K562 (cell line): ENCODE data around the gene TRMT2A. TPM values are rescaled to one million over a fixed set of nuclear protein-coding genes. Genes with fewer than 3 reads are reported as not detected.
A peak's percentile ranks its signal among the peaks of the same experiment; 100 is the strongest.

Experiments used
- ELK3 ChIP-seq: fragments of 450-650 bp; formaldehyde crosslinking; IDR thresholded peaks from 2 replicates; pipeline ENCODE4 v1.4.0; 2020; ENCODE audit warnings: mild to moderate bottlenecking
- FOXK2 ChIP-seq, 2 experiments: fragments of 450-650 bp; IDR thresholded peaks in 1 of 2; conservative IDR thresholded peaks in 1 of 2; 2 replicates each; pipeline ENCODE4 v1.6.1; 2016; ENCODE audit warnings: low read depth in 2 of 2, mild to moderate bottlenecking in 1 of 2
- HNRNPUL1 ChIP-seq: fragments of 200-400 bp; formaldehyde crosslinking; IDR thresholded peaks from 2 replicates; pipeline ENCODE4 v1.6.1; 2017; ENCODE audit warnings: low read length
- KLF10 ChIP-seq: fragments of 250-450 bp; sonication (Bioruptor Pico); IDR thresholded peaks from 2 replicates; pipeline ENCODE4 v1.6.1; 2021; ENCODE audit warnings: matching md5 sums
- MEIS2 ChIP-seq: fragments of 450-650 bp; IDR thresholded peaks from 2 replicates; pipeline ENCODE4 v1.6.1; 2014; ENCODE audit warnings: mild to moderate bottlenecking; ENCODE audit not compliant: partially characterized antibody
- PTTG1 ChIP-seq: fragments of 450-650 bp; IDR thresholded peaks from 2 replicates; pipeline ENCODE4 v1.6.1; 2016; ENCODE audit warnings: low read depth, mild to moderate bottlenecking, missing genetic modification characterization, missing compliant biosample characterization
- PURB ChIP-seq: sonication (generic); formaldehyde crosslinking; IDR thresholded peaks from 2 replicates; pipeline ENCODE4 v1.9.0; 2021; ENCODE audit warnings: low read depth, mild to moderate bottlenecking, missing genetic modification reagents
- RERE ChIP-seq: sonication (generic); formaldehyde crosslinking; IDR thresholded peaks from 2 replicates; pipeline ENCODE4 v1.8.0; 2023; ENCODE audit warnings: missing genetic modification reagents, mild to moderate bottlenecking, borderline replicate concordance
- SP1 ChIP-seq: sonication (generic); formaldehyde crosslinking; IDR thresholded peaks from 2 replicates; pipeline ENCODE4 v1.8.1; 2022; ENCODE audit warnings: mild to moderate bottlenecking, missing genetic modification reagents
- TEAD1 ChIP-seq, 2 experiments: fragments of 450-650 bp in 1 of 2; sonication (generic) in 1 of 2; formaldehyde crosslinking; IDR thresholded peaks; 2 replicates each; pipeline versions ENCODE4 v1.4.0 to v1.8.0; 2020 to 2022; ENCODE audit warnings: mild to moderate bottlenecking in 2 of 2, missing genetic modification reagents in 1 of 2
- THAP12 ChIP-seq: fragments of 250-450 bp; sonication (Bioruptor Pico); IDR thresholded peaks from 2 replicates; pipeline ENCODE4 v1.9.0; 2021; ENCODE audit warnings: mild to moderate bottlenecking, inconsistent platforms
- ZBTB49 ChIP-seq: sonication (generic); formaldehyde crosslinking; IDR thresholded peaks from 2 replicates; pipeline ENCODE4 v1.8.0; 2022; ENCODE audit warnings: missing genetic modification reagents, mild to moderate bottlenecking, borderline replicate concordance
- ZEB2 ChIP-seq: fragments of 450-650 bp; IDR thresholded peaks from 2 replicates; pipeline ENCODE4 v1.6.1; 2016
- ZFP1 ChIP-seq: fragments of 450-650 bp; formaldehyde crosslinking; IDR thresholded peaks from 2 replicates; pipeline ENCODE4 v1.4.0; 2020; ENCODE audit warnings: mild to moderate bottlenecking, mixed read lengths
- ZNF12 ChIP-seq: sonication (generic); formaldehyde crosslinking; IDR thresholded peaks from 2 replicates; pipeline ENCODE4 v1.4.0; 2020; ENCODE audit warnings: mild to moderate bottlenecking, missing genetic modification reagents
- ZNF668 ChIP-seq: fragments of 250-450 bp; sonication (Bioruptor Pico); IDR thresholded peaks from 2 replicates; pipeline ENCODE4 v1.8.0; 2022; ENCODE audit warnings: mild to moderate bottlenecking, inconsistent platforms
- polyA plus RNA-seq, 8 experiments: library from polyadenylated mRNA; depleted of rRNA in 4 of 8; stranded (reverse) in 5 of 8; unstranded in 3 of 8; fragments of >200 nt; fragmentation: Nextera tagmentation in 2 of 8; fragmentation: Illumina TruSeq in 1 of 8; extraction: Ambion mirVana in 2 of 8; extraction: Trizol in 1 of 8; gene quantifications; 2 replicates each; pipeline versions ENCODE4 v1.2.1 to v1.2.3, GENCODE V29; 2011 to 2014; ENCODE audit warnings: inconsistent platforms in 1 of 8, missing spikeins in 1 of 8
- total RNA-seq, 7 experiments: library from RNA; depleted of rRNA in 6 of 7; stranded (reverse); fragments of >200 nt in 6 of 7; fragmentation: Illumina TruSeq in 2 of 7; extraction: Trizol in 2 of 7; gene quantifications; 2 replicates each; pipeline versions ENCODE4 v1.2.1 to v1.2.3, GENCODE V29; 2011 to 2021; ENCODE audit warnings: low replicate concordance in 1 of 7

Gene TRMT2A
- total and polyA plus RNA-seq, 9 of the 15 experiments (the other 6 are each of a cell fraction or from before 2014, with no cell fraction given) = 1.6 to 265 (median 140) TPM

- TF ChIP-seq RERE (CRISPR knock-in tag) (no peak), FOXK2 (conservative IDR thresholded peaks at IDR 0.05 in 1 of 2, IDR thresholded peaks at IDR 0.05 in 1 of 2; ENCODE audit: low read depth in 2 of 2) (no peak), ZFP1 (CRISPR knock-in tag) (no peak), PURB (CRISPR knock-in tag) (no peak), TEAD1 (CRISPR knock-in tag; IDR thresholded peaks at IDR 0.05) (no peak), PTTG1 (tag) (no peak), SP1 (CRISPR knock-in tag) (no peak), KLF10 (CRISPR knock-in tag) (no peak; the same call in 1 of the 2 replicates), HNRNPUL1 (no peak), ZNF12 (CRISPR knock-in tag) (no peak), ZBTB49 (no peak), THAP12 (peak; percentile 42), MEIS2 (no peak), ZNF668 (CRISPR knock-in tag) (no peak), ZEB2 (no peak), ELK3 (CRISPR knock-in tag) (no peak)
These were observed 15.0 kb upstream of the TRMT2A start (continued) for GRCh38 chr22:20131859-20132685.
